BE2C (cell line): ENCODE results near the gene ARHGEF19.

Experiments used
- DNase-seq: peaks from one replicate; pipeline ENCODE4 v3.0.0-alpha.2; 2020
- H3K27me3 ChIP-seq: fragments of 250-450 bp; sonication (Bioruptor Pico); 2 replicates; pipeline ENCODE4 v1.5.1; 2020; ENCODE audit warnings: mild to moderate bottlenecking
- H3K36me3 ChIP-seq: fragments of 250-450 bp; sonication (Bioruptor Pico); 2 replicates; pipeline ENCODE4 v1.5.1; 2020; ENCODE audit warnings: mild to moderate bottlenecking
- H3K4me1 ChIP-seq: fragments of 250-450 bp; sonication (Bioruptor Pico); 2 replicates; pipeline ENCODE4 v1.5.1; 2020
- H3K4me3 ChIP-seq: 2 replicates; pipeline ENCODE4 v1.5.1; 2011; ENCODE audit warnings: low read depth, low read length
- H3K9me3 ChIP-seq: fragments of 250-450 bp; sonication (Bioruptor Pico); 2 replicates; pipeline ENCODE4 v1.5.1; 2020
- CTCF ChIP-seq: IDR thresholded peaks from 2 replicates; pipeline ENCODE4 v1.5.1; 2012; ENCODE audit warnings: mild to moderate bottlenecking, low read depth, low read length

Gene ARHGEF19

GRCh38 chr1:16245476-16246196, 33.2 kb upstream of the ARHGEF19 start:
- no peak for TF ChIP-seq CTCF
- Histone ChIP-seq H3K9me3 (no peaks in the 10 kb centered on the region), H3K4me1 (peaks cover 37% of the 10 kb centered on the region), H3K36me3 (peaks cover 1% of the 10 kb centered on the region), H3K27me3 (no peaks in the 10 kb centered on the region), H3K4me3 (no peak overlapping the region)
- no peak for DNase-seq

DNA sequence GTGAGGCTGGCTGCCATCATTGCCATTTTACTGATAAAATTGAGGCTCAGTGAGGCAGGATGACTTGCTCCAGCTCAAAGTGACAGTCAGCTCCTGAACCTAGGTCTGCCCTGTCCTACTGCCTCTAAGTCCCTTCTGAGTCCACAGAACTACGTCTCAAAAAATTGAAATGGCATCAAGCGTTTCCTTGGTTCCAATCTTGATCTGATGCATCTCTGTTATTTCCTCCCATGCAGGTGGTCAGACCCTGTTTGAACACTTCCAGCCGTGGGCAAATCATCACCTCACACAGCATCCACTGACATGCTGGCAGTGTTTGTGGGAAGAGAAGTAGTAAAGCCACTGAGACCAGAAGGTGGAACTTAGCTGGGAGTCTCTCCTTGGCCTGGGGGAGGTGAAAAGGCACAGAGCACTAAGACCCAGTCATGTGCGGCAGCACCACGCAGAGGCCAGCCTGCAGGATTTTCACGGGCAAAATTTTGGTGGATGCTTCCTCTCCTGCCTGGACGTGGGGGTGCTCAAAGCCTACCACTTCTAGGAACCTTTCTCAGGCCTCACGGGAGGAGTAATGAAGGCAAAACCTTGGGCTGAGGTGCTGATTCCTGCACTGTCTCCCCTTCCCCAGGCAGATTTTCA, 32.3 kb upstream of the ARHGEF19 start:
- Histone ChIP-seq H3K36me3 (no peaks in the 10 kb centered on the region; the same call in 1 of the 2 replicates), H3K4me3 (no peak overlapping the region), H3K9me3 (no peaks in the 10 kb centered on the region), H3K27me3 (no peaks in the 10 kb centered on the region), H3K4me1 (peaks cover 34% of the 10 kb centered on the region)
- no peak for TF ChIP-seq CTCF
- DNase-seq = no peak

- H3K9me3 ChIP-seq = no peaks in the 10 kb centered on the region
- H3K4me1 ChIP-seq = peaks cover 27% of the 10 kb centered on the region
- H3K4me3 ChIP-seq = no peak overlapping the region
- H3K36me3 ChIP-seq = no peaks in the 10 kb centered on the region; the same call in 1 of the 2 replicates
- peak; percentile 81 for TF ChIP-seq CTCF
- peak; percentile 70 for DNase-seq
- no peaks in the 10 kb centered on the region for H3K27me3 ChIP-seq
These were observed 31.6 kb upstream of the ARHGEF19 start for GRCh38 chr1:16243936-16244649.

- Histone ChIP-seq H3K4me1 (peaks cover 23% of the 10 kb centered on the region), H3K4me3 (no peak overlapping the region), H3K36me3 (no peaks in the 10 kb centered on the region; the same call in 1 of the 2 replicates), H3K9me3 (no peaks in the 10 kb centered on the region), H3K27me3 (no peaks in the 10 kb centered on the region)
- no peak for DNase-seq
- TF ChIP-seq CTCF = no peak
These were observed 30.8 kb upstream of the ARHGEF19 start for GRCh38 chr1:16243215-16243610.

DNA sequence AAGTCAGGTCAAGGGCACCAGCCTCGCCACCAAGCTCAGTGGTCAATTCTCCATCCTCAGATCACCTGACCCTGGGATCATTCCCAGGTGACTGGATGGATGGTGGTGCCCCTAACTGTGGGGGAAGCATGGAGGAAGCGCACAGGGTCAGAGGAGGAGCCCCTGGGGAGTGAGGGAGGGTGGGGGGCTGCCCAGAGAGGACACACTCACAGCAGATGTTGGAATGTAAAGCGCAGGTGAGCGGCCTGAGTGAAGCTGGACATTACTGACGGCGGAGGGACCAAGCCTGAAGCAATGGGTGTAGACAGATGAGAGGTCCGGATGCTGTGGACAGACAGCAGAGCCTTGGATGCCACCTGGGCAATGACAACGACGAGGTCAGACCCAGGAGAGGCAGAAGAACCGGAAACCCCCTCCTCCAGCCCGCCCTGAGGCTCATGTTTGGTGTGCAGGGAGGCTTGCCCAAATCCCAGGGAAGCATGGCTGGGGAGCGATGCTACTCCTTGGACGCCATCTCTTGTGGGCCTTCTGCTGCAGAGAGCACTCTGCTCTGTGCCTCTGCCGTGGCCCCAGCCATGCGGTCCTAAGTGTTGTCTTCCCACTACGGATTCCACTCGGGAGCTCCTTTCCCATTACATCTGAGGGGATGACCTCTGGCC, 30.2 kb upstream of the ARHGEF19 start:
- Histone ChIP-seq H3K36me3 (no peaks in the 10 kb centered on the region; the same call in 1 of the 2 replicates), H3K9me3 (no peaks in the 10 kb centered on the region), H3K27me3 (no peaks in the 10 kb centered on the region), H3K4me1 (peaks cover 17% of the 10 kb centered on the region), H3K4me3 (no peak overlapping the region)
- no peak for TF ChIP-seq CTCF
- no peak for DNase-seq
